GM12873 (cell line): ENCODE results near the gene IL3RA.

ENCODE experiments used
- CTCF ChIP-seq: IDR thresholded peaks from 2 replicates; pipeline ENCODE4 v1.5.1; 2012; ENCODE audit warnings: low read depth, mild to moderate bottlenecking, moderate library complexity, low read length, control low read depth; ENCODE audit not compliant: insufficient read depth; ENCODE audit errors: missing control alignments

The IL3RA gene

GRCh38 chrX:1384658-1385252 lies 48.2 kb downstream of the IL3RA start:
- TF ChIP-seq CTCF = no peak

GRCh38 chrX:1385253-1386223 lies 49.0 kb downstream of the IL3RA start:
- TF ChIP-seq CTCF = no peak

- TF ChIP-seq CTCF = no peak
Measured at GRCh38 chrX:1386338-1387127, 49.9 kb downstream of the IL3RA start.

GRCh38 chrX:1387141-1387776 lies 50.7 kb downstream of the IL3RA start:
- no peak for TF ChIP-seq CTCF

- no peak for TF ChIP-seq CTCF
Measured at GRCh38 chrX:1388651-1389050, 52.1 kb downstream of the IL3RA start.

GRCh38 chrX:1389181-1389992 lies 52.8 kb downstream of the IL3RA start:
- no peak for TF ChIP-seq CTCF
